ENCODE measurements around the gene MFSD6L. TPM values are rescaled to one million over a fixed set of nuclear protein-coding genes. Genes with fewer than 3 reads are reported as not detected.

MFSD6L gene
- total and polyA plus RNA-seq, 10 of the 15 experiments (the other 5 are each of a cell fraction or from before 2014, with no cell fraction given) = 0.39 to 3.1 (median 1.1) TPM

- no TSS peak for BruUV-seq (replicated peaks)
- 94% methylated on average over 10 of the region's 10 CpGs for WGBS (ENCODE audit: insufficient coverage, insufficient replicate concordance, low lambda C conversion rate, missing lambda C conversion rate)
- TF ChIP-seq POU2F2 (IDR thresholded peaks at IDR 0.05; ENCODE audit: borderline replicate concordance, low read depth, low read length) (no peak), MLLT1 (IDR thresholded peaks at IDR 0.05) (no peak), ZNF207 (IDR thresholded peaks at IDR 0.05; ENCODE audit: borderline replicate concordance) (no peak), POLR2AphosphoS2 (IDR thresholded peaks at IDR 0.05; ENCODE audit: low read depth, low read length) (peak; percentile 50; the same call in 1 of the 2 replicates), POLR2AphosphoS5 (IDR thresholded peaks at IDR 0.05; ENCODE audit: low read length) (peak; percentile 11; the same call in 1 of the 2 replicates)
Observed at GRCh38 chr17:8830141-8830540, 31.0 kb upstream of the MFSD6L start.

More at GRCh38 chr17:8830141-8830540, 31.0 kb upstream of the MFSD6L start:
- ChIA-PET RAD21 (ENCODE audit: unreplicated experiment) (interaction anchor here (1.0 to 1.2 kb wide), 2 partner anchors 23 to 65 kb away, joined by 3 to 4 read pairs; no protein-coding TSS in a partner anchor), POLR2A (interaction anchor here (0.6 to 1.1 kb wide), 2 partner anchors 12 to 130 kb away, joined by 3 to 4 read pairs; no protein-coding TSS in a partner anchor), CTCF (no interaction called here), SMC1A (ENCODE audit: uncharacterized antibody, unreplicated experiment) (interaction anchor here (1.4 kb wide), 1 partner anchor 64 kb away, joined by 3 read pairs; no protein-coding TSS in a partner anchor)
- intact Hi-C loops (cut with micrococcal nuclease; ENCODE audit: unreplicated experiment) = no loop called here
- ATAC-seq = no peak
- no peak for DNase-seq (ENCODE audit: low read depth, low spot score)
- Histone ChIP-seq H3K27me3 (replicated peaks in 1 of 2; ENCODE audit: control insufficient read depth in 2 of 2, insufficient read depth in 2 of 2, low read length in 1 of 2) (no peaks in the 10 kb centered on the region), H3K27ac (ENCODE audit: control insufficient read depth, insufficient read depth) (no peak overlapping the region), H3K36me3 (ENCODE audit: control insufficient read depth in 2 of 2, insufficient read depth in 2 of 2, low read length in 1 of 2) (peaks cover 31 to 62% of the 10 kb centered on the region in 2 experiments), H3K79me2 (ENCODE audit: control insufficient read depth, insufficient read depth, low read length) (no peaks in the 10 kb centered on the region), H3K9me3 (replicated peaks; ENCODE audit: control insufficient read depth, insufficient read depth, low read length) (no peaks in the 10 kb centered on the region; the same call in 1 of the 3 replicates), H3K4me1 (ENCODE audit: control insufficient read depth, insufficient read depth, low read length) (no peaks in the 10 kb centered on the region), H2AFZ (ENCODE audit: control insufficient read depth, low read depth, low read length) (no peak overlapping the region), H3K4me2 (ENCODE audit: control insufficient read depth, insufficient read depth) (no peak overlapping the region), H4K20me1 (ENCODE audit: control insufficient read depth, insufficient read depth) (no peaks in the 10 kb centered on the region), H3K9ac (ENCODE audit: control insufficient read depth, insufficient read depth, low read length) (no peak overlapping the region), H3K4me3 (no peak overlapping the region)
- FAIRE-seq = no peak
- in situ Hi-C loops (cut with MboI) = no loop called here
